Uterus (tissue), 4 donors: Measurements from ENCODE around the gene DNAAF1. TPM values are rescaled to one million over a fixed set of nuclear protein-coding genes. Genes with fewer than 3 reads are reported as not detected.
"Not testable (repeated sequence)": the region's sequence is repeated elsewhere in the genome, so short reads cannot be mapped to it uniquely, and the experiment has no call there.

Experiments
- DNase-seq, 2 donors: peaks; one replicate each; pipeline ENCODE4 v3.0.0-alpha.2; 2019 to 2020
- H3K27ac ChIP-seq, 2 donors: fragments of 200-600 bp; sonication (generic); 1 replicate in 1 of 2; 2 replicates in 1 of 2; pipeline ENCODE4 v1.5.1; 2016 to 2018
- H3K27me3 ChIP-seq, 2 donors: fragments of 200-600 bp; sonication (generic); one replicate each; pipeline ENCODE4 v1.5.1; 2018 to 2019; ENCODE audit warnings: control low read depth in 1 of 2
- H3K36me3 ChIP-seq, 2 donors: fragments of 200-600 bp; sonication (generic); one replicate each; pipeline ENCODE4 v1.5.1; 2019; ENCODE audit warnings: control low read depth in 1 of 2
- H3K4me1 ChIP-seq, 2 donors: fragments of 200-600 bp; sonication (generic); one replicate each; pipeline ENCODE4 v1.5.1; 2018 to 2019; ENCODE audit warnings: control low read depth in 1 of 2
- H3K4me3 ChIP-seq, 2 donors: fragments of 200-600 bp; sonication (generic); 1 replicate in 1 of 2; 2 replicates in 1 of 2; pipeline ENCODE4 v1.5.1; 2018 to 2019; ENCODE audit warnings: mild to moderate bottlenecking in 1 of 2
- H3K9me3 ChIP-seq, 2 donors: fragments of 200-600 bp; sonication (generic); one replicate each; pipeline ENCODE4 v1.5.1; 2019; ENCODE audit warnings: control low read depth in 1 of 2
- CTCF ChIP-seq, 4 experiments: fragments of 200-600 bp in 2 of 4; fragments of 450-650 bp in 2 of 4; sonication (generic) in 2 of 4; IDR thresholded peaks; one replicate each; pipeline ENCODE4 v1.5.1; 2016 to 2019; ENCODE audit warnings: antibody characterized with exemption in 4 of 4, mild to moderate bottlenecking in 2 of 4, moderate library complexity in 1 of 4
- POLR2A ChIP-seq, 2 donors: fragments of 450-650 bp; IDR thresholded peaks; one replicate each; pipeline ENCODE4 v1.6.1; 2016; ENCODE audit warnings: antibody characterized with exemption in 2 of 2, mild to moderate bottlenecking in 1 of 2, moderate library complexity in 1 of 2
- intact Hi-C: fragments of 100-400 bp; cut with DNase I; formaldehyde crosslinking; loops from one replicate; pipeline ENCODE4 v1.15.1; 2023; ENCODE audit warnings: low total_unique reads
- total RNA-seq, 4 donors: library from RNA; depleted of rRNA in 3 of 4; stranded (reverse); fragments of >200 nt in 3 of 4; gene quantifications; one replicate each; pipeline versions ENCODE4 v1.1.0 to v1.2.4, GENCODE V29; 2014 to 2023
- donor health status: DM: yes; HTN: yes; CAD: no.

Gene DNAAF1
- total RNA-seq, 4 donors from 2014 or later, result 0.77 to 8.2 (median 2.7) TPM

DNA sequence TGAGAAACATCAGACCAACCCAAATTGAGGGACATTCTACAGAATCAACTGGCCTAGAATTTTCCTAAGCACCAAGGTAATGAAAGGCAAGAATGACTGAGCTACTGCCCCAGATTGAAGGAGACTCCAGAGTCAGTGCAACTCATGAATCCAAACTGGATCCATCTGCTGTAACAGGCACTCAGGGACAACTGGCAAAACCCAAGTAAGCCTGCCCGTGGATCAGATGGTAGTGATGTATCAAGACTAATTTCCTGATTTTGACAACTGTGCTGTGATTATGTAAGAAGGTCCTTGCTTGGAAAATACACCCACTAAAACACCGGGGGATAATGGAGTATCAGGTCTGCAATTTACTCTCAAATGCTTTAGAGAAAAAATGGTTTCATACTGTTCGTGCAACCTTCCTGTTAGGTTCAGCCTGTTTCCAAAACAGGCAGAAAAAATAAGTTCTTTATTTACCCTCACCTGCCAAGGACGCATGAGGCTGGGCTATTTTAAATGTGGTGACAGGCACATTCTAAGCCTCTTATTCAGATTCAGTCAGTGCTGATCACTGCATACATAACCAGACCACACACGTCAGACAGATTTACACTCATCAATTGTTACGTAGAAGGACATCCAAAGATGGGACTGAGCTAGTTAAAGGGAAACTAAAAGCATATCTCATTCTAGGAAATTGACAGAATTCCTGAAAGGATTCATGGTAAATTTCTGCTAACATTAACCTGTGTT lies 35.3 kb upstream of the DNAAF1 start:
- no peaks in the 10 kb centered on the region for H3K36me3 ChIP-seq
- DNase-seq, result no peak
- no peak overlapping the region for H3K27ac ChIP-seq
- intact Hi-C loops, result no loop called here
- H3K4me3 ChIP-seq, result no peak overlapping the region
- H3K27me3 ChIP-seq, result no peaks in the 10 kb centered on the region
- TF ChIP-seq POLR2A (IDR thresholded peaks at IDR 0.05), result no peak
- H3K4me1 ChIP-seq, result no peaks in the 10 kb centered on the region
- H3K9me3 ChIP-seq, result no peaks in the 10 kb centered on the region

DNA sequence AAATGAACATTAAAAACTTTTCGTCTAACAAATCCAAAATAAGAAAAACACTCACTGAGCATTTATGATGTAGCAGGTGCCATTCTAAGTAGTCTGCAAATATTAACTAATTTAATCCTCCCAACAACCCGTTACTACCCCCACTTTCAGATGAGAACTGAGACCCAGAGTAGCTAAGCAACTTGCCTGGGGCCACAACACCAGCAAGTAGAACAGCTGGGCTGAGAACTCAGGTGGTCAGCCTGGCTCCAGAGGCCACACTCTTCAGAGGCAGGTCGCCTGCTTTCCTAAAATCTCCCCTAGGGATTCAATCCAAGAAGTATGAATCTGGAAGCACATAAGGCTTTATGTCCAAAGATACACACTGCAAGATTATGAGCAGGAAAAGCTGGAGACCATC lies 34.6 kb upstream of the DNAAF1 start:
- Histone ChIP-seq H3K27me3 (no peaks in the 10 kb centered on the region), H3K9me3 (no peaks in the 10 kb centered on the region), H3K36me3 (no peaks in the 10 kb centered on the region), H3K4me3 (no peak overlapping the region), H3K27ac (no peak overlapping the region), H3K4me1 (peaks cover 0 to 5% of the 10 kb centered on the region in 2 donors)
- intact Hi-C loops, result no loop called here
- TF ChIP-seq CTCF (IDR thresholded peaks at IDR 0.05) (no peak), POLR2A (IDR thresholded peaks at IDR 0.05) (no peak)
- DNase-seq, result no peak

DNA sequence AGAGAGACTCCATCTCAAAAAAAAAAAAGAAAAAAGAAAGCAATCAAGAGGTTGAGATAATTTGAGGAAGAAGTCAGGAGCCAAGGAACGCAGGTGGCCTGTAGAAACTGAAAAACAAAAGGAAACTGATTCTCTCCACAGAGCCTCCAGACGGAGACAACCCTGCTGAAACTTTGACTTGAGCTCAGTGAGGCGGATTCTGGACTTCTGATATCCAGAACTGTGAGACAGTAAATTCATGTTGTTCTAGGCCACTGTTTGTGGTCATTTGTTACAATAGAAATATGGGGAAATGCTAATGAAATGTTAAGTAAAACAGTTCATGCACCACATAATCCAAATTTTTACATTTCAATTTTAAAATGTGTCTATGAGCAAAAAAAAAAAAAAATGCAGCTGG lies 33.6 kb upstream of the DNAAF1 start:
- peaks cover 0 to 7% of the 10 kb centered on the region in 2 donors for H3K4me1 ChIP-seq

DNA sequence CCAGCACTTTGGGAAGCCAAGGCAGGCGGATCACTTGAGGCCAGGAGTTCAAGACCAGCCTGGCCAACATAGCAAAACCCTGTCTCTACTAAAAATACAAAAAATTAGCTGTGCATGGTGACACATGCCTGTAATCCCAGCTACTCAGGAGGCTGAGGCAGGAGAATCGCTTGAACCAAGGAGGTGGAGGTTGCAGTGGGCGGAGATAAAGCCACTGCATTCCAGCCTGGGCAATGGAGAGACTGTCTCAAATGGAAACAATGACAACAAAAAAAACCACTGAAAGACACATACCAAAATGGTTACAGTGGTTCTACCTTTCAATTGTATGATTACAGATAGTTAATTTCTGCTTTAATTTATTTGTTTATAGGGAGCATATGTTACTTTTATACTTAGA lies 33.2 kb upstream of the DNAAF1 start:
- intact Hi-C loops, H3K36me3 ChIP-seq, H3K27ac ChIP-seq, H3K9me3 ChIP-seq, H3K4me1 ChIP-seq, DNase-seq, H3K27me3 ChIP-seq, H3K4me3 ChIP-seq: not testable (repeated sequence)

More for the DNA sequence above, 33.6 kb upstream of the DNAAF1 start:
- H3K36me3 ChIP-seq, result no peaks in the 10 kb centered on the region
- H3K9me3 ChIP-seq, result no peaks in the 10 kb centered on the region
- DNase-seq, result no peak
- no peaks in the 10 kb centered on the region for H3K27me3 ChIP-seq
- intact Hi-C loops, result no loop called here
- no peak overlapping the region for H3K4me3 ChIP-seq
- TF ChIP-seq CTCF (IDR thresholded peaks at IDR 0.05) (no peak), POLR2A (IDR thresholded peaks at IDR 0.05) (no peak)
- H3K27ac ChIP-seq, result no peak overlapping the region

DNA sequence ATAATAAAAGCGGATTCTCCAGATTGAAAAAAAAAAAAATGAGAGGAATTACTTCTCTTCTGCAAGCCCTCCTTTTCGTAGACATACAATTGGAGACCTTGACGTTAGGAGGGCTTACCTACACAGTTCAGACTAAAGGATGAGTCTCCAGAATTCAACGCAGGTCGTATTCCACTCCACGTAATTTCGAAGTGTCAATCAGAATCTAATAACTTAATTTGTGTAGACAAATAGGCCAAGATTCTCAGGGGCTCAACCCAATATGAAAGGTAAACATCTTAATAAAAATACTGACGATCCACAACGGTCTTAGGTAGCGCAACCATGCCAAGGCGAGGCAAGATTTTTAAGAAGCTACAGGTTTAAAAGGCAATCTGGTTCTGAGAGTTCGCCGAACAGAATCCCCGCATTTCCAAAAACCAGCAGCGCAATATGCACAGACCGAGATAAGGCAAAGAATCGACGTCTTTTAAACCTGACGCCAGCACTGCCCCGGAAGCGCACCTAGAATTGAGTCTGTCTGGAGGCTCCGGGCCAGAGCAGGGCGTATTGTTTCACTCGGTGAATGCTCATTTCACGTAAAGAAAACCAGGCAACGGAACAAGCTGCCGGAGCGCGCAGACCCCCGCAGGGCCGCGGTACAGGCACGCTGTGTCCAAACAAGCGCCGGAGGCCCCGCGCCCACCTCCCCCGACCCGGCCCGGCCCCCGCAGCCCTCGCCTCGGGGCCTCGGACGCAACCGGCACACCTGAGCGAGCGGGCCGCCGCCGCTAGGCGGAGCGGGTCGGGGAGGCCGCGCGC lies 29.0 kb upstream of the DNAAF1 start:
- peak overlapping the region; percentile 83 to 89 for H3K27ac ChIP-seq
- peak in 2 of 4 experiments; percentile 49 to 66 for TF ChIP-seq CTCF (IDR thresholded peaks at IDR 0.05)
- TF ChIP-seq POLR2A (IDR thresholded peaks at IDR 0.05), result no peak
- peak in 1 of 2 donors; percentile 36 for DNase-seq
- H3K4me3 ChIP-seq, result peak overlapping the region; percentile 69 to 99
- no peaks in the 10 kb centered on the region for H3K9me3 ChIP-seq
- intact Hi-C loops, result no loop called here
- H3K36me3 ChIP-seq, result no peaks in the 10 kb centered on the region
- peaks cover 0 to 7% of the 10 kb centered on the region in 2 donors for H3K4me1 ChIP-seq
- no peaks in the 10 kb centered on the region for H3K27me3 ChIP-seq
